IgD-negative memory B cell (primary cell): ENCODE measurements around the gene HINT3. TPM values are rescaled to one million over a fixed set of nuclear protein-coding genes. Genes with fewer than 3 reads are reported as not detected.

ENCODE experiments used
- polyA plus RNA-seq: library from polyadenylated mRNA; unstranded; fragments of 300-500 nt; fragmentation: Illumina TruSeq; gene quantifications from one replicate; pipeline ENCODE4 v1.2.3, GENCODE V29; 2021

Gene HINT3
- polyA plus RNA-seq, 1 donor from 2014 or later = 13.3 TPM

Other genes starting within 250 kb of the HINT3 start
- 0.30 TPM for gene HEY2, start 207.1 kb upstream of the HINT3 start, polyA plus RNA-seq
- 35.6 TPM for gene NCOA7, start 165.8 kb upstream of the HINT3 start, polyA plus RNA-seq
- gene TRMT11, start 29.8 kb downstream of the HINT3 start, polyA plus RNA-seq = 10.0 TPM